Mesendoderm (in vitro differentiated cells): ENCODE data around the gene VASH2.

Source experiments
- DNase-seq: peaks from one replicate; pipeline ENCODE4 v3.0.0; 2013
- H2AK5ac ChIP-seq: 2 replicates; pipeline ENCODE4 v1.6.1; 2013; ENCODE audit warnings: low read length, inconsistent platforms
- H2BK120ac ChIP-seq: 2 replicates; pipeline ENCODE4 v1.6.1; 2013; ENCODE audit warnings: low read depth, mild to moderate bottlenecking, low read length, moderate library complexity, mixed read lengths
- H2BK15ac ChIP-seq: replicated peaks from 2 replicates; pipeline ENCODE4 v1.6.1; 2013; ENCODE audit warnings: low read depth, mild to moderate bottlenecking, moderate library complexity
- H2BK5ac ChIP-seq: 2 replicates; pipeline ENCODE4 v1.6.1; 2013; ENCODE audit warnings: low read length, inconsistent platforms
- H3K18ac ChIP-seq: 2 replicates; pipeline ENCODE4 v1.6.1; 2013; ENCODE audit warnings: mild to moderate bottlenecking, low read length, mixed read lengths
- H3K23ac ChIP-seq: one replicate; pipeline ENCODE4 v1.6.1; 2013; ENCODE audit warnings: low read length
- H3K27ac ChIP-seq: 2 replicates; pipeline ENCODE4 v1.5.1; 2013; ENCODE audit warnings: low read depth, mild to moderate bottlenecking, inconsistent platforms, low read length, moderate library complexity
- H3K27me3 ChIP-seq: 2 replicates; pipeline ENCODE4 v1.6.1; 2013; ENCODE audit warnings: low read length, control low read depth, mild to moderate bottlenecking, inconsistent platforms; ENCODE audit not compliant: insufficient read depth, poor library complexity
- H3K36me3 ChIP-seq: 2 replicates; pipeline ENCODE4 v1.6.1; 2013; ENCODE audit warnings: low read length, inconsistent platforms; ENCODE audit not compliant: control insufficient read depth, insufficient read depth
- H3K4ac ChIP-seq: one replicate; pipeline ENCODE4 v1.6.1; 2013; ENCODE audit warnings: low read depth, mild to moderate bottlenecking, low read length, moderate library complexity
- H3K4me1 ChIP-seq: 2 replicates; pipeline ENCODE4 v1.6.1; 2013; ENCODE audit warnings: low read depth, low read length, inconsistent platforms; ENCODE audit not compliant: control insufficient read depth
- H3K4me2 ChIP-seq: 2 replicates; pipeline ENCODE4 v1.6.1; 2013; ENCODE audit warnings: low read length
- H3K4me3 ChIP-seq: 2 replicates; pipeline ENCODE4 v1.5.1; 2013; ENCODE audit warnings: mild to moderate bottlenecking, low read length
- H3K56ac ChIP-seq: one replicate; pipeline ENCODE4 v1.6.1; 2013; ENCODE audit warnings: low read length
- H3K79me1 ChIP-seq: 2 replicates; pipeline ENCODE4 v1.6.1; 2013; ENCODE audit warnings: low read length, inconsistent platforms
- H3K79me2 ChIP-seq: 2 replicates; pipeline ENCODE4 v1.6.1; 2013; ENCODE audit warnings: mild to moderate bottlenecking, low read length; ENCODE audit not compliant: control insufficient read depth, insufficient read depth
- H3K9ac ChIP-seq: 2 replicates; pipeline ENCODE4 v1.6.1; 2013; ENCODE audit warnings: low read length, inconsistent platforms
- H4K5ac ChIP-seq: one replicate; pipeline ENCODE4 v1.6.1; 2013; ENCODE audit warnings: low read length
- H4K8ac ChIP-seq: one replicate; pipeline ENCODE4 v1.6.1; 2013; ENCODE audit warnings: low read depth, mild to moderate bottlenecking, control low read depth, low read length, moderate library complexity
- WGBS: extraction: QIAGEN DNeasy Blood & Tissue Kit; methylation state at CpG from one replicate; pipeline ENCODE4 v1.1.7; 2013; ENCODE audit warnings: low lambda C conversion rate, missing lambda C conversion rate; ENCODE audit not compliant: insufficient coverage; ENCODE audit errors: extremely low coverage; 5-methylcytosine and 5-hydroxymethylcytosine counted together

Gene VASH2

GRCh38 chr1:212920246-212920645 lies 30.1 kb upstream of the VASH2 start:
- DNase-seq: no peak
- H3K36me3 ChIP-seq: no peaks in the 10 kb centered on the region
- H2AK5ac ChIP-seq: no peak overlapping the region
- no peak overlapping the region for H3K27ac ChIP-seq
- no peak overlapping the region for H3K4me2 ChIP-seq
- no peak overlapping the region for H3K4me3 ChIP-seq
- WGBS: no CpG with 5 or more reads among the region's 7 CpGs
- no peak overlapping the region for H3K18ac ChIP-seq
- no peak overlapping the region for H3K56ac ChIP-seq
- H2BK15ac ChIP-seq: no peak overlapping the region
- H3K9ac ChIP-seq: no peak overlapping the region
- H3K79me1 ChIP-seq: no peaks in the 10 kb centered on the region
- H4K8ac ChIP-seq: no peak overlapping the region
- H3K23ac ChIP-seq: no peak overlapping the region
- H3K79me2 ChIP-seq: no peaks in the 10 kb centered on the region
- H3K4me1 ChIP-seq: peaks cover 11% of the 10 kb centered on the region
- H4K5ac ChIP-seq: no peak overlapping the region
- no peaks in the 10 kb centered on the region for H3K27me3 ChIP-seq
- no peak overlapping the region for H3K4ac ChIP-seq
- H2BK5ac ChIP-seq: no peak overlapping the region
- H2BK120ac ChIP-seq: no peak overlapping the region

- H3K4me3 ChIP-seq: no peak overlapping the region
- no peak overlapping the region for H3K4ac ChIP-seq
- no CpG with 5 or more reads among the region's 6 CpGs for WGBS
- H2BK5ac ChIP-seq: no peak overlapping the region
- H3K56ac ChIP-seq: no peak overlapping the region
- no peak for DNase-seq
- H3K36me3 ChIP-seq: no peaks in the 10 kb centered on the region
- no peaks in the 10 kb centered on the region for H3K79me2 ChIP-seq
- no peak overlapping the region for H2BK120ac ChIP-seq
- no peaks in the 10 kb centered on the region for H3K27me3 ChIP-seq
- H3K18ac ChIP-seq: no peak overlapping the region
- no peak overlapping the region for H4K8ac ChIP-seq
- H3K9ac ChIP-seq: no peak overlapping the region
- H2AK5ac ChIP-seq: no peak overlapping the region
- no peak overlapping the region for H3K27ac ChIP-seq
- H3K4me2 ChIP-seq: no peak overlapping the region
- no peak overlapping the region for H4K5ac ChIP-seq
- H2BK15ac ChIP-seq: no peak overlapping the region
- H3K79me1 ChIP-seq: no peaks in the 10 kb centered on the region
- no peak overlapping the region for H3K23ac ChIP-seq
- H3K4me1 ChIP-seq: peaks cover 7% of the 10 kb centered on the region
Measured at GRCh38 chr1:212920896-212921295, 29.4 kb upstream of the VASH2 start.

- Histone ChIP-seq H3K27ac (no peak overlapping the region), H3K79me2 (no peaks in the 10 kb centered on the region), H3K56ac (no peak overlapping the region), H2BK5ac (no peak overlapping the region), H2BK120ac (no peak overlapping the region), H3K27me3 (no peaks in the 10 kb centered on the region), H4K5ac (no peak overlapping the region), H3K79me1 (no peaks in the 10 kb centered on the region), H2AK5ac (no peak overlapping the region), H3K23ac (no peak overlapping the region), H3K36me3 (no peaks in the 10 kb centered on the region), H3K4me3 (no peak overlapping the region), H2BK15ac (no peak overlapping the region), H3K4ac (no peak overlapping the region), H4K8ac (no peak overlapping the region), H3K18ac (no peak overlapping the region), H3K4me1 (peaks cover 2% of the 10 kb centered on the region), H3K9ac (no peak overlapping the region), H3K4me2 (no peak overlapping the region)
- no peak for DNase-seq
- WGBS: no CpG with 5 or more reads among the region's 5 CpGs
Measured at GRCh38 chr1:212922016-212922415, 28.3 kb upstream of the VASH2 start.

GRCh38 chr1:212926372-212926771 lies 24.0 kb upstream of the VASH2 start:
- Histone ChIP-seq H2AK5ac (no peak overlapping the region), H3K27ac (no peak overlapping the region), H4K5ac (no peak overlapping the region), H3K4me3 (no peak overlapping the region), H3K9ac (no peak overlapping the region), H4K8ac (no peak overlapping the region), H3K4me2 (no peak overlapping the region), H3K27me3 (no peaks in the 10 kb centered on the region), H3K79me1 (no peaks in the 10 kb centered on the region), H3K36me3 (no peaks in the 10 kb centered on the region), H3K18ac (no peak overlapping the region), H3K23ac (no peak overlapping the region), H2BK5ac (no peak overlapping the region), H2BK120ac (no peak overlapping the region), H3K4me1 (no peaks in the 10 kb centered on the region), H3K56ac (no peak overlapping the region), H2BK15ac (no peak overlapping the region), H3K4ac (no peak overlapping the region), H3K79me2 (no peaks in the 10 kb centered on the region)
- DNase-seq: no peak
- no CpG with 5 or more reads among the region's 6 CpGs for WGBS

- H3K36me3 ChIP-seq: no peaks in the 10 kb centered on the region
- no peak overlapping the region for H4K5ac ChIP-seq
- H2BK15ac ChIP-seq: no peak overlapping the region
- no peaks in the 10 kb centered on the region for H3K79me2 ChIP-seq
- no CpG with 5 or more reads among the region's 10 CpGs for WGBS
- H3K4me3 ChIP-seq: no peak overlapping the region
- H2BK120ac ChIP-seq: peak overlapping the region; percentile 29
- H3K56ac ChIP-seq: no peak overlapping the region
- H3K18ac ChIP-seq: no peak overlapping the region
- H3K4me2 ChIP-seq: no peak overlapping the region
- peak overlapping the region; percentile 88 for H4K8ac ChIP-seq
- DNase-seq: peak; percentile 36
- no peak overlapping the region for H2BK5ac ChIP-seq
- H3K23ac ChIP-seq: no peak overlapping the region
- H2AK5ac ChIP-seq: no peak overlapping the region
- H3K79me1 ChIP-seq: no peaks in the 10 kb centered on the region
- no peak overlapping the region for H3K9ac ChIP-seq
- H3K27ac ChIP-seq: peak overlapping the region; percentile 54
- H3K27me3 ChIP-seq: no peaks in the 10 kb centered on the region
- no peak overlapping the region for H3K4ac ChIP-seq
- H3K4me1 ChIP-seq: no peaks in the 10 kb centered on the region
Measured at GRCh38 chr1:212928323-212929291, 21.7 kb upstream of the VASH2 start.
